Fibroblast of the conjunctiva (primary cell): ENCODE data around the gene IMP3.
A peak's percentile ranks its signal among the peaks of the same experiment; 100 is the strongest.

ENCODE experiments used
- DNase-seq: peaks from one replicate; pipeline ENCODE4 v3.0.0-alpha.2; 2010; ENCODE audit warnings: low read depth

Gene IMP3

GRCh38 chr15:75672646-75673425 lies 32.8 kb upstream of the IMP3 start:
- no peak for DNase-seq

GRCh38 chr15:75671730-75672602 lies 31.9 kb upstream of the IMP3 start:
- no peak for DNase-seq

- no peak for DNase-seq
Measured at GRCh38 chr15:75669879-75670212, 29.8 kb upstream of the IMP3 start.

- no peak for DNase-seq
Measured at GRCh38 chr15:75669191-75669878, 29.3 kb upstream of the IMP3 start.

GRCh38 chr15:75666823-75667501 lies 26.9 kb upstream of the IMP3 start:
- DNase-seq = peak; percentile 94

- no peak for DNase-seq
Measured at GRCh38 chr15:75663931-75664421, 24.0 kb upstream of the IMP3 start.

GRCh38 chr15:75662823-75663519 lies 22.9 kb upstream of the IMP3 start:
- DNase-seq = no peak

- DNase-seq = no peak
Measured at GRCh38 chr15:75661756-75662140, 21.7 kb upstream of the IMP3 start.

- peak; percentile 86 for DNase-seq
Measured at GRCh38 chr15:75661100-75661755, 21.2 kb upstream of the IMP3 start.

GRCh38 chr15:75659928-75660645 lies 20.1 kb upstream of the IMP3 start:
- no peak for DNase-seq

GRCh38 chr15:75659141-75659771 lies 19.2 kb upstream of the IMP3 start:
- DNase-seq = no peak

- DNase-seq = no peak
Measured at GRCh38 chr15:75656813-75657212, 16.8 kb upstream of the IMP3 start.

- no peak for DNase-seq
Measured at GRCh38 chr15:75656331-75656730, 16.3 kb upstream of the IMP3 start.

GRCh38 chr15:75655931-75656330 lies 15.9 kb upstream of the IMP3 start:
- no peak for DNase-seq

- no peak for DNase-seq
Measured at GRCh38 chr15:75654201-75654907, 14.3 kb upstream of the IMP3 start.

GRCh38 chr15:75653347-75653913 lies 13.4 kb upstream of the IMP3 start:
- DNase-seq = no peak

GRCh38 chr15:75651810-75652543 lies 12.0 kb upstream of the IMP3 start:
- DNase-seq = no peak
